Kidney tubule cell (primary cell): ENCODE measurements around the gene NOTCH4.

Experiments
- DNase-seq: peaks from one replicate; pipeline ENCODE4 v3.0.0-alpha.2; 2018; ENCODE audit warnings: low spot score

NOTCH4 gene

GRCh38 chr6:32181148-32181702 lies 42.6 kb downstream of the NOTCH4 start:
- no peak for DNase-seq

GRCh38 chr6:32179766-32180405 lies 44.0 kb downstream of the NOTCH4 start:
- no peak for DNase-seq

GRCh38 chr6:32178547-32179440 lies 45.1 kb downstream of the NOTCH4 start:
- DNase-seq = peak; percentile 27

- DNase-seq = peak; percentile 100
Measured at GRCh38 chr6:32177788-32178546, 45.9 kb downstream of the NOTCH4 start, which contains the start of gene RNF5. TSS of gene RNF5 (plus strand) at chr6:32178405. CDS start at chr6:32178512, 107 bp downstream.

- peak; percentile 62 for DNase-seq
Measured at GRCh38 chr6:32177183-32177787, 46.6 kb downstream of the NOTCH4 start.

GRCh38 chr6:32176476-32177182 lies 47.2 kb downstream of the NOTCH4 start:
- DNase-seq = no peak

- DNase-seq = peak; percentile 94
Measured at GRCh38 chr6:32175711-32176475, 48.0 kb downstream of the NOTCH4 start, which contains the start of gene AGPAT1. TSS of gene AGPAT1 (minus strand) at chr6:32176084. CDS start at chr6:32171496, 4,588 bp downstream.

GRCh38 chr6:32175322-32175710 lies 48.6 kb downstream of the NOTCH4 start:
- no peak for DNase-seq

- DNase-seq = no peak
Measured at GRCh38 chr6:32174416-32174815, 49.5 kb downstream of the NOTCH4 start.

- DNase-seq = no peak
Measured at GRCh38 chr6:32173051-32173727, 50.7 kb downstream of the NOTCH4 start.

GRCh38 chr6:32171234-32171633 lies 52.6 kb downstream of the NOTCH4 start:
- no peak for DNase-seq

- no peak for DNase-seq
Measured at GRCh38 chr6:32170294-32170693, 53.6 kb downstream of the NOTCH4 start.

GRCh38 chr6:32168807-32169591 lies 54.9 kb downstream of the NOTCH4 start:
- DNase-seq = no peak

- no peak for DNase-seq
Measured at GRCh38 chr6:32168350-32168749, 55.5 kb downstream of the NOTCH4 start.

GRCh38 chr6:32167761-32168262 lies 56.1 kb downstream of the NOTCH4 start:
- no peak for DNase-seq

- no peak for DNase-seq
Measured at GRCh38 chr6:32167154-32167760, 56.6 kb downstream of the NOTCH4 start.

GRCh38 chr6:32166411-32167061 lies 57.3 kb downstream of the NOTCH4 start:
- no peak for DNase-seq

- no peak for DNase-seq
Measured at GRCh38 chr6:32164295-32164694, 59.6 kb downstream of the NOTCH4 start, which contains the start of gene EGFL8. TSS of gene EGFL8 (plus strand) at chr6:32164595. CDS start at chr6:32166166, 1,571 bp downstream.
